Endothelial cell (in vitro differentiated cells): ENCODE measurements around the gene SPIRE2. TPM values are rescaled to one million over a fixed set of nuclear protein-coding genes. Genes with fewer than 3 reads are reported as not detected.

Experiments
- DNase-seq: peaks from one replicate; pipeline ENCODE4 v3.0.0; 2021; ENCODE audit warnings: low spot score
- H3K27ac Mint-ChIP-seq: one replicate; pipeline ENCODE4 v1.8.0; 2021; ENCODE audit warnings: mixed read lengths, inconsistent platforms; ENCODE audit not compliant: unreplicated experiment
- H3K27me3 Mint-ChIP-seq: one replicate; pipeline ENCODE4 v1.8.0; 2021; ENCODE audit warnings: mild to moderate bottlenecking, moderate library complexity, mixed read lengths, inconsistent platforms; ENCODE audit not compliant: unreplicated experiment
- H3K36me3 Mint-ChIP-seq: one replicate; pipeline ENCODE4 v1.8.0; 2021; ENCODE audit warnings: mild to moderate bottlenecking, low read depth, mixed read lengths, inconsistent platforms; ENCODE audit not compliant: unreplicated experiment
- H3K4me1 Mint-ChIP-seq: one replicate; pipeline ENCODE4 v1.8.0; 2021; ENCODE audit warnings: mild to moderate bottlenecking, mixed read lengths, inconsistent platforms; ENCODE audit not compliant: unreplicated experiment
- H3K4me3 Mint-ChIP-seq: one replicate; pipeline ENCODE4 v1.8.0; 2021; ENCODE audit warnings: mild to moderate bottlenecking, mixed read lengths, inconsistent platforms; ENCODE audit not compliant: unreplicated experiment
- H3K9me3 Mint-ChIP-seq: one replicate; pipeline ENCODE4 v1.8.0; 2021; ENCODE audit warnings: mixed read lengths, inconsistent platforms; ENCODE audit not compliant: unreplicated experiment
- total RNA-seq: library from RNA; stranded (reverse); fragmentation: NEBNext Ultra II Directional; extraction: Animal tissue kit (Norgen Biotek cat#: 25700); gene quantifications from one replicate; pipeline ENCODE4 v1.2.1, GENCODE V29; 2021; ENCODE audit not compliant: unreplicated experiment
- TF ChIP-seq, protein P1 (sequence below): fragments of 200-600 bp; sonication (generic); IDR thresholded peaks from one replicate; pipeline ENCODE4 v1.5.0; 2021; ENCODE audit warnings: antibody characterized with exemption; ENCODE audit not compliant: unreplicated experiment

The SPIRE2 gene
- total RNA-seq, 1 donor from 2014 or later: 7.9 TPM

DNA sequence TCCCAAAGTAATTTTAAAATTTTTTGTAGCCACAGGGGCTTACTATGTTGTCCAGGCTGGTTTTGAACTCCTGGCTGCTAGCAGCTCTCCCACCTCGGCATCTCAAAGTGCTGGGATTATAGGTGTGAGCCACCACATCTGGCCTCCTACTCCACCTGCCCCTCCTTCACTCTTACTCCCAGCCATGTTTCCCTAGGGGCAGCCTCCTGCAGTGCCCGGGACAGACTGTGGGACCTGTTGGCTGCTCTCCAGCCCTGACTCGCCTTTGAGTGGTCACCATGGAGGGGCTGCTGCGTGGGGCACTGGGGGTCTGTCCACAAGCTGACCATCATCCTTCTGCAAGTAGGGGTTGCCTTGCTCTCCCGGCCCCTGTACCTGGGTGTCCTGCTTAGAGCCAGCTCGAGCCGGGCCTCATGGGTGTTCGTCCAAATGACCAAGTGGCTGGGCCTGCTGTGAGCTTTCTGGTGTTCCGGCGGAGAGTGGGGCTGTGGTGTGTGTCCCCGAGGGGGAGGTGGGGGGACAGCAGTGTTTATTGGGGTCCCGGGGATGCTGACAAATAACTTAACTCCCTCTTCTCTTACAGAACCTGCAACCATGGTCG is 16.6 kb downstream of the SPIRE2 start:
- TF ChIP-seq, protein P1, sequence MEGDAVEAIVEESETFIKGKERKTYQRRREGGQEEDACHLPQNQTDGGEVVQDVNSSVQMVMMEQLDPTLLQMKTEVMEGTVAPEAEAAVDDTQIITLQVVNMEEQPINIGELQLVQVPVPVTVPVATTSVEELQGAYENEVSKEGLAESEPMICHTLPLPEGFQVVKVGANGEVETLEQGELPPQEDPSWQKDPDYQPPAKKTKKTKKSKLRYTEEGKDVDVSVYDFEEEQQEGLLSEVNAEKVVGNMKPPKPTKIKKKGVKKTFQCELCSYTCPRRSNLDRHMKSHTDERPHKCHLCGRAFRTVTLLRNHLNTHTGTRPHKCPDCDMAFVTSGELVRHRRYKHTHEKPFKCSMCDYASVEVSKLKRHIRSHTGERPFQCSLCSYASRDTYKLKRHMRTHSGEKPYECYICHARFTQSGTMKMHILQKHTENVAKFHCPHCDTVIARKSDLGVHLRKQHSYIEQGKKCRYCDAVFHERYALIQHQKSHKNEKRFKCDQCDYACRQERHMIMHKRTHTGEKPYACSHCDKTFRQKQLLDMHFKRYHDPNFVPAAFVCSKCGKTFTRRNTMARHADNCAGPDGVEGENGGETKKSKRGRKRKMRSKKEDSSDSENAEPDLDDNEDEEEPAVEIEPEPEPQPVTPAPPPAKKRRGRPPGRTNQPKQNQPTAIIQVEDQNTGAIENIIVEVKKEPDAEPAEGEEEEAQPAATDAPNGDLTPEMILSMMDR: no peak
- H3K27me3 Mint-ChIP-seq: peaks cover 3% of the 10 kb centered on the region
- no peak overlapping the region for H3K27ac Mint-ChIP-seq
- H3K36me3 Mint-ChIP-seq: no peaks in the 10 kb centered on the region
- no peak for DNase-seq
- no peaks in the 10 kb centered on the region for H3K4me1 Mint-ChIP-seq
- H3K4me3 Mint-ChIP-seq: no peak overlapping the region
- no peaks in the 10 kb centered on the region for H3K9me3 Mint-ChIP-seq

DNA sequence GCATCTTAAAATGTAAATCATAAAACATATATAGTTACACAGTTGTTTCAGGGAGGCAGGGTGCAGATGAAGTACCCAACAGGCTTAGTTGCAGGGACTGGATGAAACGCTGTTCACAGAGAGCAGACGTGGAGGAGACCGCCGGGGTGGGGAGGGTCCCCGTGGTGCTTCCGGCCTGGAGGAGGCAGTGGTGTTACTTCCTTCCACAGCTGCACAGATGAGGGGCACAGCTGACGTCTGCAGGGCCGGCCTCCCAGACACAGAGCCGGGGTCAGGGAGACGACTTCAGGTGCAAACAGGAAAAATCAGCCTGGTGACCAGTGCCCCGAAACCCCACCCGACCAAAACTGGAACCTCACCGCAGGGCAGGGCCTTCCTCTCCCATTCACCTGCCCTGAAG is 17.1 kb downstream of the SPIRE2 start:
- no peak overlapping the region for H3K4me3 Mint-ChIP-seq
- H3K36me3 Mint-ChIP-seq: no peaks in the 10 kb centered on the region
- no peak for DNase-seq
- TF ChIP-seq, protein P1: no peak
- no peaks in the 10 kb centered on the region for H3K4me1 Mint-ChIP-seq
- H3K9me3 Mint-ChIP-seq: no peaks in the 10 kb centered on the region
- H3K27ac Mint-ChIP-seq: no peak overlapping the region
- H3K27me3 Mint-ChIP-seq: peaks cover 3% of the 10 kb centered on the region

DNA sequence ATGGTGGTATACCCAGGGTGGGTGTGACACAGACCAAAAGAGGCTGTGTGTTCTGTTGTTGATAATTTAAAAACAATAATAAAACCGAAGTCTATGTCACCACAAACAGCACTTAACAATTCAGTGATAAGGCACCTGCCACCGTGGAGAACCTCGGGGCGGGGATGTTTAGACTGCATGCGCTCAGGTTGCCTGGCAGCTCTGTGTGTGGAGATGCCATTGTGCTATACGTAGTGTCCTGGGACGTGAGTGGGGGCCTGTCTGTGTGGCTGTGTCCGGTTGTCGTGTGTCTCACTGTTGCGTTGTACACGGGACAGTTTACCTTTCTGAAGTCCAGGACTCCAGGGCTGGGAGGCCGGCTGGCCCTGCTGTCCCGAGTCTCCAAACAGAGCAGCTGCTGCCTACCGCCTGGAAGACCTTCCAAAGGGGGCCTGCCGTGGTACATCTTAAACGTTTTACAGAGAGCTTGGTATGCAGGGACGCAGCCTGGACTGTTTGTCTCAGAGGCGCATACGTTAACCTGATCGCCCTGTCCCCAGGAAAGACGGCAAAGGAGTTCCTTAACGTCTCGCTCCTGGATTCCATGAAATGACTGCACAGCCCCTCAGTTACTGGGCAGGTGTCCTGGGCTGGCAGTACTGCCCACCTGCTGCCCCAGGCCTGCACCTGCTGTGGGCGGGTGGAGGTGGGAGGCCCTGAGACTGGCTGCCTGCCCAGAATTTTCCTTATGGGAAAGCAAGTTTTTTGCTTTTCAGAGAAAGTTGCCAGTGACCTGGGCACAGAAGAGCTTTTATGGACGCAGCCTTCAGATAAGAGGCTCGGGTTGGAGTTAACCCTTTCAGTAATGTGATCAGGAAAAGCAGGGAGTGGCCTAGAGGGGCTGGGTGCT is 19.0 kb downstream of the SPIRE2 start:
- DNase-seq: no peak
- Mint-ChIP-seq H3K27ac (no peak overlapping the region), H3K4me3 (no peak overlapping the region), H3K36me3 (no peaks in the 10 kb centered on the region), H3K4me1 (no peaks in the 10 kb centered on the region), H3K27me3 (peaks cover 3% of the 10 kb centered on the region), H3K9me3 (no peaks in the 10 kb centered on the region)
- TF ChIP-seq, protein P1: no peak

DNA sequence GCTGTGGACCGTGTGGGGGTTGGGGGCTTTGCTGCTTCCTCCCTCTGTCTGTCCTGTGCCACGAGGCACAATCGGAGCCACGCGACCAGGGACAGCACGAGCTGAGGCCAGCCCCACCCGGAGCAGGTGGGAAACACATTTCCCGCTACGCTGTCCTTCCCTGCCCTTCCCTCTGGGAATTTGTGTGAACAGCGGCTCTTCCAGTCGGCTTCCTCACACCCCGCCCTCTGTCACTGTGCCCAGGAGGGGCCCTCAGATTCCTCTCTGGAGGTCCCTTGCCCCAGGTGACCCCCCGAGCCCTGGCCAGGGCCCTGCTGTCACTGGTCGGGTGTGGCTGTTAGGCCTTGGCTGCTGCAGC is 19.6 kb downstream of the SPIRE2 start:
- TF ChIP-seq, protein P1: no peak
- Mint-ChIP-seq H3K4me3 (no peak overlapping the region), H3K36me3 (no peaks in the 10 kb centered on the region), H3K9me3 (no peaks in the 10 kb centered on the region), H3K27ac (no peak overlapping the region), H3K4me1 (no peaks in the 10 kb centered on the region), H3K27me3 (peaks cover 3% of the 10 kb centered on the region)
- no peak for DNase-seq

DNA sequence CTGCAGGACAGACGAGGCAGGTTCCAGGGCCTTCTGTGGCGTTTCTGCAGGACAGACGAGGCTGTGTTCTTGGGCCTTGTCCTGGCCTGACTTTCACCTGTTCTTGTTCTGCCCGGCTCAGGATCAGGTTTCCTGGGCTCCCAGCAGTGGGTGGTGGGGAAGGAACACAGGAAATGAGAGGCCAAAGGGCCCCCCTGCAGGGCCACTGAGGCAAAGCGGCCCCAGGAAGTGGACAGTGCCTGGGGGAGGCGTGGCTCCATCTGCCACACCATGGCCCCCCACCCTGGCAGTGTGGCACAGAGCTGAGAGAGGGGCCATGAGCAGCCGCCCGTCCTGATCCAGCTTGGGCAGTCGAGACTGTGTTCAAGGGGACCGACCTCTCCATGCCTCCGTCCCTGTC is 20.7 kb downstream of the SPIRE2 start:
- H3K27me3 Mint-ChIP-seq: peaks cover 10% of the 10 kb centered on the region

More for the DNA sequence above, 20.7 kb downstream of the SPIRE2 start:
- Mint-ChIP-seq H3K4me1 (no peaks in the 10 kb centered on the region), H3K27ac (no peak overlapping the region), H3K36me3 (peaks cover 4% of the 10 kb centered on the region), H3K4me3 (no peak overlapping the region), H3K9me3 (no peaks in the 10 kb centered on the region)
- DNase-seq: no peak
- TF ChIP-seq, protein P1: no peak
